Renal cortical epithelial cell (primary cell): ENCODE results near the gene DPEP1. TPM values are rescaled to one million over a fixed set of nuclear protein-coding genes. Genes with fewer than 3 reads are reported as not detected.

Source experiments
- DNase-seq: peaks from one replicate; pipeline ENCODE4 v3.0.0-alpha.2; 2011; ENCODE audit warnings: low read depth
- total RNA-seq: library from RNA; depleted of rRNA; stranded (reverse); fragments of >200 nt; gene quantifications from 2 replicates; pipeline ENCODE4 v1.2.3, GENCODE V29; 2014

Gene DPEP1
- total RNA-seq, 1 donor from 2014 or later = 0.50 TPM

DNA sequence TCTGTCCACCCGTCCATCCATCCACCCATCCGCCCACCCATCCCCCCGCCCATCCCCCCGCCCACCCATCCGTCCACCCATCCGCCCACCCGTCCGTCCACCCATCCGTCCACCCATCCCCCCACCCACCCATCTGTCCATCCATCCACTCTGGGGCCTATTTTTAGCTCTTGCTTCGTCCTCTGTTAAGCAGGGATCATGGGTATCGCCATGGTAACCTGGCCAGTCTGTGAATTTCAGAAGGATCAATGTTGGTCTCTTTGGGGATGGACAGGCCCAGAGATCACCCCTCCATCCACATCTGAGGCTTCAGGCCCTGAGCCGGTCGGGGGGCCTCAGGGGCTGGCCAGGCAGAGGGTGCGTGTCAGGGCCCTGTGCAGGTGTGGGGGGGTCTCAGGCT lies 15.2 kb upstream of the DPEP1 start:
- DNase-seq = peak; percentile 46

DNA sequence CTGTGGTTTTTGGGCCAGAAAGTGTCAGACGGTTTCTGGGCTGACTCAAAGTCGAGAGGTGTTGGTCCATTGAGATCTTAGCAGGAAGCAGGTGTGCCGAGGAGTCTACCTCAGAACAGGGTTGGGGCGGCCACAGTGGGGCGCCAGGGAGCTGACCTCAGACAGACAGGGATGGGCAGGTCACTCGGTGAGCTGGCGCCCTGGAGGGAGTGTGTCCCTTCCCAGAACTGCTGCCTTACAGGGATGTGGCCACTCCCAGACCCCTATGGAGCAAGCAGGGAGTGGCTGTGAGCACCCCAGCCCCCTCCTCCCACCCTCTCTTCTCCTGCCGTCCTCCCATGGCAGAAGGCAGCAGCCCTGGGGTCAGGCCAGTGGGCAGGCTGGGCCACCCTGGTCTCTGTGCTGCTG lies 14.0 kb upstream of the DPEP1 start:
- DNase-seq = no peak

DNA sequence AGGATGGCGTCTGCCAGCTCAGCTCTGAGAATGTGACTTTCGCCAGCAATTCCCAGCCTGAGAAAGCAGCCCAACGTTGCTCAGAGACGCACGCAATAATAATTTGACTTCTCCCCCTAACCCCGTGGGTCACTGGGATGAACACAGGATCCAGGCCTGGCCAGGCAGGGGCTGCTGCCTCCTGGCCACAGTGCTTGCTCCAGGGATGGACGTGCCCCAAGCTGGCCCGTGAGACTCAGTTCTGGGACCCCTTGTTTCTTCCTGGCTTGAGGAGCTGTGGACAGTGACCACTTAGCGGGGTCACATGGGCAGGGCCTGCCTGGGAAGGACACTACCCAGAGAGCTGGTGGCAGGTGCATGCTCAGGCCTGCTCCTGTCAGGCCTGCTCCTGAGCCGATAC lies 13.5 kb upstream of the DPEP1 start:
- DNase-seq = no peak

DNA sequence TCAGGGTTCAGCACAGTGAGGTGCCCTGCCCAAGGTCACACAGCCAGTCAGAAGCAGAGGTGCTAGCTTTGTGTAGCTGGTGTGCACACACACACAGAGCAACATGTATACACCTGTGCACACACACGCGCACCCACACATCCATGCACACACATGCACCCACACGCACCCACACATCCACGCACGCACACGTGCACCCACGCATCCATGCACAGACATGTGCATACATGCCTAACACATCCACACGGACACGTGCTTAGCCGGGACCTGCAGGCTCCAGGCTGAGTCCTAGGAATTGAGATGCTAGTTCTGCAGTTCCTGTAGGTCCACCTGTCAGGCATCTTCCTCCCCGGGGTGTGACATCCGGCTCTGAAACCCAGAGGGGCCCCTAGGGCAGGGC lies 13.0 kb upstream of the DPEP1 start:
- no peak for DNase-seq

DNA sequence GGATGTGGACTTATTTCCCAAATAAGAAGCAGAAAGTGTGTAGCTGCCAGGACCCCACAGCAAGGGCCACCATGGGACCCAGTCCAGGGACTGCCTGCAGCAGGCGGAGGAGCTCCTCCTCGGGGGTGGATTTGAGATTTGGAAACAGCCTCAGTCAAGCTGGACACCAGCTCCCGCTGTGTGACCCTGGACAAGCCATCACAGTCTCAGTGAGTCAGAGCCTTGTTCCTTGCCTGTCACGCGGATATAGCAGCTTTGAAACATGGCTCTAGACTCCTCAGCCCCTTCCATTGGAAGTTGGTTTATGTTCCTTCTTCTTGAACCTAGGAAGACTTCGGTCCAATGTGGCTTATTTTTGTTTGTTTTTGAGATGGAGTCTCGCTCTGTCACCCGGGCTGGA lies 12.5 kb upstream of the DPEP1 start:
- no peak for DNase-seq

DNA sequence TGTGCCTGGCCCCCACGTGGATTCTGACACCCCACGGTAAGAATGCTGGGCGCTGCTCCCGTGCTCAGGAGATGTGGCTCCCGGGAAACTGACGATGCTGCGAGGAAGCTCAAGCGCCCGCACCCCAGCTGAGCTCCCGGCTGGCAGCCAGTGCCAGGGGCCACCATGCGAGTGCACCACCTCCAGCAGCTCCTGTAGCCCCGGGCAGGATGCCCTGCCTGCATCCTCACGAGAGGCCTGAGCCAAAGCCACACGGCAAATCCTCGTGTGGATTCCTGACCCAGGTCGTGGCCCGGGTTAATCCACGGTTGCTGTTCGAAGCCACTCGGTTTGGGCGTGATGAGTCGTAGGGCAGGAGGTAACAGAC lies 11.6 kb upstream of the DPEP1 start:
- no peak for DNase-seq

DNA sequence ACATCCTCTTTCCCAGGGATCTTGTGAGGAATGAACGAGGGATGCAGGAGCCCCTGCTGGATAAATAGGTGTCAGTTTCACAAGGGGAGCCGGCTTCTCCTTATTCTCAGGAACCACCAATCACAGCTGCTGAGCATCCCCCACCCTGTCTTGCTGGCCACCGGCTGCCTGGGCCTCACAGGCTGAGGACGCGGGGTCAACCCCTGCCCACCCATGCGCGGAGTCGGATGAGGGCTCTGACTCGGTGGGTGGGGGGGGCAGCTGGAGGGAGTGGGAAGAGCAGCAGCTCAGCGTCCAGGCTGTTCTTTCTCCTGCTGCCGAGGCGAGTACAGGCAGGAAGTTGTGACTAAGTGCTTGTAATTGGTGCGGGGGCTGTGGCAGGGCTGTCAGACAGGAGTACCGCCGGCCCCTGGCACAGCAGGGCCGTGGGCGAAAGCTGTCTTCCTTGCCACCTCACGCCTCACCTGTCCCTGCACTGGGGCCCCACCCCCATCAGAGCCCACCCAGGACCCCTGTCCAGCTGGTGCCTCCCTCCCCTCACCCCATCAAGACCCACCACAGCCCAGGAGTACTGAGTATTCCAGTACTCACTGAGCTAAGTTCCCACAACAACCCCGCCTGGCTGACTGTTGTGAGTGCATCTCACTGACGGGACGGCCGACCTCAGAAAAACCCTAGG lies 11.0 kb upstream of the DPEP1 start:
- peak; percentile 86 for DNase-seq

DNA sequence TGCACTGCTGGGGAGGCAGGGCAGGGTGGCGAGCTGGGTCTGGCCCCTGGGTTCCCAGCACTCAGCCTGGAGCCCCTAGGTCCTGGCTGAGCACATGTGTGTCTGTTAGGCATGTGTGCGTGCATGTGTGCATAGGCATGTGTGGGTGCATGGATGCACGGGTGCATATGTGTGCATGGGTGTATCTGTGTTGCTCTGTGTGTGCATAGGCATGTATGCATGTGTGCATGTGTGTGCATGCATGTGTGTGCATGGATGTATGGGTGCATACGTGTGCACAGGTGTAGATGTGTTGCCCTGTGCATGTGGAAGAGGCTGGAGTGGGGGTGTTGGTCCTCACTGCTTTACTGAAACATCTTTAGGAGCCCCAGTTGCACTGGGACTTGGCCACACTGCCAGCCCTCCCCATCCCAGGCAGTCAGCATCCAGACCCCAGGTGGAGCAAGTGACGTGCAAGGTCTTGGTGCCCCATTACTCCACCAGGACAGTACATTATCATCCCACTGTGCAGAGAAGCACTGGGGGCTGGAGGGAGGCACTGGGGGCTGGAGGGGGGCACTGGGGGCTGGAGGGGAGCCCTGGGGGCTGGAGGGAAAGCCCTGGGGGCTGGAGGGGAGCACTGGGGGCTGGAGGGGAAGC lies 10.4 kb upstream of the DPEP1 start:
- DNase-seq = no peak

DNA sequence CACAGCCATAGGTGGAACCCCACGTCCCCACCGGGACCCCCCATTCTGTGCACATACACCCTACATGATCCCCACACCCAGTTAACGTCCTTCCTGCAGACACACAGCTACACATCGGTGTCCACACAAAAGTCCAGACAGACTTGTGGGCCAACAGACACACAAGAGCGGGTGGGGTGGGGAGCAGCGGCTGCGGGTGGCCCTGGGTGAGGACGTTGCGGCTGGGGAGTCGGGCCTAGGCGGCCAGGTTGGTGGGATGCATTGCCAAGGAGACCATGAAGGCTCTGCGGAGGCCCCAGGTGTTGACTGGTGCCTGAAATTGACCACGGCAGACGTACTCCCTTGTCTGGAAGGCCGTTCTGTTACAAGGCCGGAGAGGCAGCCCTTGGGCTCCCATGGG lies 8.7 kb upstream of the DPEP1 start:
- DNase-seq = no peak

DNA sequence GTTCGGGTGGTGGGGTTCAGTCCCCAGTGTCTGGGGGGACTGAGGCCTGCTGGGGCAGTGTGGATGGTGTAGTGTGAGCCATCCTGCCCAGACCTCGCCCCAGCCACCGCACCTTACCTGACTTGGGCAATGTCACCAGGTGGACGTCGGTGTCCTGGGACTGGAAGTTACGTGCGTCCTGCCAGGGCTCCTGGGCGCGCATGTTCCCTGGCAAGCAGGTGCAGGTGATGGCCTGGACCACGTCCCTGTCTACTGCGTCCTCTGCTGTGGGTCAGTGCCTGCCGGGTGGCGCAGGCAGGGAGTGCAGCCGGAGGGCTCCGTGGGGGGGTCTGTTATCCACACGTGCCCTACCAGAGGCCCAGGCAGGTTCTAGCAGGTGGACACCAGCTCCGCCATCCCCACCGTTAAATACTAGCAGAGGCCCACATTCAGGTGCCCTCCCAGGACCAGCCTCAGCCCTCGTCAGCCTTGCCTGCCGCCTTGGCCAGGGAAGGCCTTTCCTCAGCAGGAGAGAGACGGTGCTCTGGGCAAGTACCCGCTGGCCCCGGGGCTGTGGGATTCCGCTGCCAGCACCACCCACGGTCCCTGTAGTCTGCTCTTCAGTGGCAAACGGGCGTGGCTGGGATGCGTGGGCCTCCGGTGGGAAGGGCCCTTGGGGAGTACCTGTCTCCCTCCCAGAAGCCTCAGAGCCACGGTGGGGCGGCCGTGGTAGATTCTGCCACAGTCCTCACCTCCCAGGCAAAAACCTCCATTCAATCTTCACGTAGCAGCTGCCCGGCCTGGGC lies 8.1 kb upstream of the DPEP1 start:
- no peak for DNase-seq

DNA sequence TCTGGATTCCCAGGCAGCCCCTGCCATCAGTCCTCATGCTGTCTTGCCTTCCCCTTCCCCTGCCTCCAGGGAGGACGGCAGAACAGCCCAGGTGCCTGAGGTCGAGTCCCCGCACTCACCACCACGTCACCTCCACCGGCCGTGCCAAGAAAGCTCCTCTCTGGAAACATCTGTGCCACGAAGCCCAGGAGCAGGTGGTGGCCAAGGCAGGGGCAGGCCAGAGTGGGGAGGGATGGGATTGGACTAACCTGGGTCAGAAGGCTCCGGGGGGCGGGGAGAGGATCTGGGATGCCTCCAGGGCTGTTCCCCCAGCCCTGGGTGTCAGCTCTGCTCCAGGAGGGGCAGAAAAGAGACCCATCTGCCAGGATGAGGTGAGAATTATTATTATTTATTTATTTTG lies 7.4 kb upstream of the DPEP1 start:
- DNase-seq = no peak

DNA sequence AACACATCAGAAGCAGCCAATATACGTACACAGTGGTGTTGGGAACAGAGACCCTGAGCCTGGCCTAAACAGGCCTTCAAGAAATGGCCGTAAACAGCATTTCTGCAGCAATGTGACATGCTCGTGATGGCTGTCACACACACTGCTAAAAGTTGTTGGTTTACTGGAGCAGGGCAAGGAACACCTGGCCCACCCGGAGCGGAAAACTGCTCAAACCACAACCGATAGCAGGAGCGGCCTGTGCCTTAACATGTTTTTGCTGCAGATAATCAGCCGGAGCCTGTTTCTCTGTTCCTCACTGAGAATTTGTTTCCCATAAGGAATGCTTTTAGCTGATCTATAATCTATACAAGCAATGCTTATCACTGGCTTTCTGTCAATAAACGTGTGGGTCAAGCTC lies 6.0 kb upstream of the DPEP1 start:
- DNase-seq = no peak

DNA sequence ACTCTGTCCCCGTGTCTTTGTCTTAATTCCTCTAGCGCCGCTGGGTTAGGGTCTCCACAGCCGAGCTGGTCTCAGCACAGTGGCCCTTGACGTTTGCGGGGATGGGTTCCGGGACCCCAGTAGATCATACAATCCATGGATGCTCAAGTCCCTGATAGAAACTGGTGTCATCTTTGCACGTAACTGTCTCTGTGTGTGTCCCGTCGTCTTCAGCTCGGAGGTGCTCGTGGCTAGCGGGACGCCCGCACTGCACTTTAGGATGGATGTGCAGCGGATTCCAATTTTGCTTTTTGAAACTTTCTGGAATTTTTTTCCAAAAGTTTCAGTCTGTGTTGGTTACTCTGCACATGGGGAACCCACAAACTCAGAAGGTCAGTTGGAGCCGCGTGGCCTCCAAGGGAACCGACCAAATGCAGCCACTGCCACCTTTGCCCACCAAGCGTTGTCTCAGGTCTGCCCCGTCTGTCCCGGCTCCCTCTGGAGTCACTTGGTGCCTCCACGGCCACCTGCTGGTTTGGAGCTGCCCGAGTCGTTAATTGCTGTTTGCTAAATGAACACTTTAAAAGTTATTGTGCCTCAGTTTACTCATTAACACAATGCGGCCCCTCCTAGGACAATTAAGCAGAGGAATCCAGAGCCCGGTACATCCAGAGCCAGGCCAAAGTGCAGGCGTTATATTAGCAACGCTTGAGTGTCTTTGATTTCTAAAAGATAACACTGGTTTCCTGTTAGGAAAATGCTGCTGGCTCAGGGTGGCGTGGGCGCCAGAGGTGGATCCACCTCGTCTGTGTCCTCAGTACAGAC lies 5.3 kb upstream of the DPEP1 start:
- DNase-seq = no peak

DNA sequence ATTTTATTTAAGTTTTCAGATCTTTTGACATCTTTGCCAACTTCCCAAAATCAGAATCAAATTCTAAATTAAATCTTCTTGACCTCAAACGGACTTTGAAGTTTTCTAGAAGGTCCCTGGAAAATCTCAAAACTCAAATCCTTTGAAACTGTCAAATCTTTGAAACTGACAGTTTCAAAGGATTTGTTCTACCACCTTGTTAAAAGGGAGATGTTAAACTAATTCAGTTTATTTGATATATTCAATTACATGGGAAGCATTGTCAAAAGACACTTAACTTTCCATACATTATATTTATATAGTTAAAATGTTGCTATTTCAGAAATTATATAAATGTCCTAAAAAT lies 3.4 kb upstream of the DPEP1 start:
- no peak for DNase-seq

DNA sequence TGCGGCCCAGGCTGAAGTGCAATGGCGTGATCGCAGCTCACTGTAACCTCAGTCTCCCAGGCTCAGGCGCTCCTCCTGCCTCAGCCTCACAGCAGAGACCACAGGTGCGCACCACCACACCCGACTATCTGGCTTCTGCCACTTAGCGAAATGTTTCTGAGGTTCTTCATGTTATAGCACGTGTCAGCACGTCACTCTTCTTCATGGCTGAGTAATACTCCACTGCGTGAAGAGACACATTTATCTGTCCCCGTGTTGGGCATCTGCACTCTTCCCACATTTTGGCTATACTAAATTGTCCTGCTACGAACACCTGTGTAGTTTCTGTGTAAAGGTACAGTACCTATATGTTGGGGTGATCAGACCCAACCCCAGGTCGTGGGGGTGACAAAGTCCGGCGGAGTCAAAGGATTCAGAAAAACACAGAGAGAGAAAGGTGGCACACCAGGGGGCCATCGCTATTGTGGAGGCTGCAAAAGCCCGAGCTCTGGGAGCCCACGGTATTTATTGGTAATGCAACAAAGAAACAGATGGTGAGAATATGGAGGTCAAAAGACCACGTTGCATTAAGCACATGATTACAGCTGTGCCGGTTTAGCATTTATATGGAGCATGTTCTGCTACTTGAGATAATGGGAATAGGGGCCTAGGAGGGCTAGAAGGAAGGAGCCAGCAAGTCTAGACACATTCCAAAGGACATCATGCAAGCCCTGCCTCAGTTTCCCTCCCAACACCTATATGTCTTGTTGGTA lies 851 bp upstream of the DPEP1 start:
- DNase-seq = no peak

DNA sequence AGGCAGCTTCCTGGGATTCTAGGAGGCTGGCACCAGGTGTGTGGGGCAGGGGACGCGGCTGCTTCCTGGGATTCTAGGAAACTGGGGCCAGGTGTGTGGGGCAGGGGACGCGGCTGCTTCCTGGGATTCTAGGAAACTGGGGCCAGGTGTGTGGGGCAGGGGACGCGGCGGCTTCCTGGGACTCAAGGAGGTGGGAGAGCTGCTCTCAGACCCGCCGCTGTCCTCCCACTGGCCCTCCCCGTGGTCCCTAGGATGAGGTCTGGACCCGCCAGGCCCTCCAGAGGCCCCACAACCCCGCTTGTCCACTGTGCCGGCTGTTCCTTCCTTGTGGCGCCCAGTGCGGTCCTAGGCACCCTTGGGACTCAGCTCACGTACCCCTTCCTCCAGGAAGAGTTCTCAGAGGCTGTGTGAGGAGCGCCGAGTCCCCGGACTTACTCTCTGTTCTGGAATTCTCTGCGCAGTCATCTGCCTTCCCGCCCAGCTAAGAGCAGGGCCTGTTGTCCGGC lies 565 bp downstream of the DPEP1 start:
- no peak for DNase-seq

DNA sequence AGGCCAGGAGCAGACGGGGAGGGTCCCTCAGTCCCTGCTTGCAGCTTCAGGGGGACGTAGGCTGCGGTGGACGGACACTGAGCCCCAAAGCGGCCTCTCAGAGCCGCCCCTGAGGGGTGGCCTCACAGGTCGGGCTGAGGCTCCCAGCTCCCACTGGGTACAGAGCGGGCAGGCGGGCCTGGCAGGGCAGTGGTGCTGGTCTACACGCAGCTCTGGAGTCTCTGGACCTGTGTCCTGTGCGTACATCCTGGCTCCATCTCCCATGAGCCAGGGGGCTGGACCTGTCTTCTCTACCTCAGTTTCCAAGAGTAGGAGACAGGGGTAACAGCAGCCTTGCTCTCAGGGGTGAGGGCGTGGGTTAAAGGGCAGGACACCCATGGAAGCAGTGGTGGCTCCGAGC lies 1.7 kb downstream of the DPEP1 start:
- no peak for DNase-seq

DNA sequence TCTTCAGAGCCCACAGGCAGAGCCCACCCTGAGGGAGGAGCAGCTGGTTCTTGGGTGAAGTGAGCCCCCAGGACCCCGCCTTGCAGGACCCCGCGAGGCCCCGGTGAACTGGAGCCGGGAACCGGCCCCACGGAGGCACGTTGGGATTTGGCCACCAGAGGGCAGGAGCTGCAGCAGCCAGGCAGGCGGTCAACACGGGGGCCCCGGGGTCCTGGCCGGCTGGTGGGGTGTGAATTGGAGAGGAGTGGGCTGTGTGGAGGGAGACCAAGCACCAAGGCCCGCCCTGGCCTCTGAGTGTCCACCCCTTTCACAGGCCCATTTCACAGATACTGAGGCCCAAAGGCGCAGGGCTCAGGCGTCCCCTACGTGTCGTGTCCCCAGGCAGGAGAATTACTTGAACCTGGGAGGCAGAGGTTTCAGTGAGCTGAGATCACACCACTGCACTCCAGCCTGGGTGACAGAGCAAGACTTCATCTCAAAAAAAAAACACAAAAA lies 2.2 kb downstream of the DPEP1 start:
- no peak for DNase-seq

DNA sequence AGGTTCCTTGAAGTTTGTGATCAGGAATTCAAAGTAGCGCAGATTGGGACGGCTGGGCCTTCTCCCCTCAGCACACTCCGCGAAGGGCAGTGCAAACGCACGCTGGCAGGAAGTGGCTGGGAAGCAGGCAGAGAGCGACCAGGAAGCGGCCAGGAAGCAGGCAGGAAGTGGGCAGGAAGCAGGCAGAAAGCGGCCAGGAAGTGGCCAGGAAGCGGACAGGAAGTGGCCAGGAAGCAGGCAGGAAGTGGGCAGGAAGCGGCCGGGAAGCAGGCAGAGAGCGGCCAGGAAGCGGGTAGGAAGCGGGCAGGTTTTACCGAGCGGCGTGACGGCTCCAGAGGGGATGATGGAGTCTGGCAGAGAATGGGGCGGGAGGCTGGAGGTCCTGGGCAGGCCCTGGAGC lies 3.2 kb downstream of the DPEP1 start:
- no peak for DNase-seq

DNA sequence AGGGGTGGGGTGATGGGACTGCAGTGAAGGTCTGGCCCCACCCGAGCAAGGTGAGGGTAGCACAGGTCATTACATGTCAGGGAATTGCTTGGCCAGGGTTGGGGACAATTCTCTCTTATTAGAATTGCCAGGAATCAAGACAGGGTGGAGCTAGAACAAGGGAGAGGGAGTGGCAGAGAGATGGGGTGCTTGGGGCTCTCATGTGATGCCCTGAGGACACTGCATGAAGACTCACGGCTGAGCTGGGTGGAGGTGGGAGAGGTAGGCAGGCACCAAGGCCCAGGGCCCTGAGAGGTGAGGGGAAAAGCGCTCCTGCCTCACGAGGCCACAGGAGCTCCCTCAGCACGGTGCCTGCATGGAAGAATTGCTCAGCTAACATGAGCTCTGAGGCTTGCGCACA lies 3.6 kb downstream of the DPEP1 start:
- no peak for DNase-seq
